Activated CD4-positive, alpha-beta T cell treated with anti-CD3 and anti-CD28 coated beads, Interleukin-2, amount 50 U/mL, for 24 hours (primary cell): Measurements from ENCODE around the gene KRTAP5-1.

Source experiments
- DNase-seq, 2 donors: peaks; one replicate each; pipeline ENCODE4 v3.0.0-alpha.2; 2020; ENCODE audit warnings: low read depth in 1 of 2, low spot score in 1 of 2

The KRTAP5-1 gene

DNA sequence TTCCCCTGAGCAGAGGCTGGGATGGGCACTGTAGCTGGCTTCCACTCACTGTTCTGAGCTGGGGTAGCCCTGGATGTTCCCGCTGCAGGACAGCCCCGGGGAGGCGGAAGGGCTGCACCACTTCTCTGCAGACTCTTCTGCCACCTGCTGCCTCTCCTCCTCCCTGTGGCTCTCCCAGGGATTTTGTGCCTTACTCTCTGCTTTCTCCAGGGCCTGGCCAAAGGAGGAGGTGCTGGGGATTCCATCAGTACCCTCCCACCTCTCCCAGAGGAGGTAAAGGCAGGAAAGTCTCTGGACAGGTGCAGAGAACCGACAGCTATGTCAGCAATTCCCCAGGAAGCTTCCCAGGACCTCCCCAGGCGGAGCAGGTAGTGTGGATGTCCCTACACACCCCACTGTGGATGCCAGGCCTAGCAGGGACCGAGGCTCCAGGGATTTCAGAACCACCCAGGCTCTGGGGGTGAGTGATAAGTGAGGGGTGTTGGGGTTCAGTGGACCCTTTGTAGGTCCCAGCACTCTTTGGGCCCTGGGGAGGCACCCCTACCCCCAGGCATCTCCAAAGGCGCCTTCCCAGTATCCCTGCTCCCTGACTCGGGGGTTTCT is 24.3 kb downstream of the KRTAP5-1 start:
- DNase-seq, result no peak

DNA sequence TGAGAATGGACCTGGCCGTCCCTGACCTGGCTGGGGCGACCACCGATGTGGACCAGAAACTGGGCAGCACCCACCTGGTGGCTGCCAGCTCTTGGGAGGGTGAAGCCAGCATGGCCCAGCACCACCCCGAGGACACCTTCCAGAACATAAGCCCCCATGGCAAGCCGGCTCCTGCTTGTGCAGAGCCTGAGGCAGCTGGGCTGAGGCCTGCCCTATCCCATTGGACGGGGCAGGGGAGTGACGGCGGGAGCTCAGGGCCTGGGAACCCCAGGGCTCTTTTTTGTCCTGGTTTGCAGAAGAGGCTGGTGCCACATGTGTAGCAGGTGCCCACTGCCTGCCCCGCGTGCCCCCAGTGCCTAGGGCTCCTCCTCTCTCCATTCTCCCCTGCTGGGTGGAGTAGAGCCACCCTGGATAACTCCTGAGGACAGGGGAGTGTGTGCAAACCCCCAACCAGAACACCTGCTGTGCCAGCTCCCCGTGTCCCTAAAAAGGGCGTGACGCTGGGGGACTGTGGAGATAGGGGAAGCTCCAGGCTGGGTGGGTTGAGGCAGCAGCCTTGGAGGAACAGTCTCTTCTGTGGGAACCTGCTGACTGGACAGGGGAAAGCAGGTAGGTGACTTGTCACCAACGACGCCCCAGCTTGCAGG is 25.0 kb downstream of the KRTAP5-1 start:
- DNase-seq, result no peak

DNA sequence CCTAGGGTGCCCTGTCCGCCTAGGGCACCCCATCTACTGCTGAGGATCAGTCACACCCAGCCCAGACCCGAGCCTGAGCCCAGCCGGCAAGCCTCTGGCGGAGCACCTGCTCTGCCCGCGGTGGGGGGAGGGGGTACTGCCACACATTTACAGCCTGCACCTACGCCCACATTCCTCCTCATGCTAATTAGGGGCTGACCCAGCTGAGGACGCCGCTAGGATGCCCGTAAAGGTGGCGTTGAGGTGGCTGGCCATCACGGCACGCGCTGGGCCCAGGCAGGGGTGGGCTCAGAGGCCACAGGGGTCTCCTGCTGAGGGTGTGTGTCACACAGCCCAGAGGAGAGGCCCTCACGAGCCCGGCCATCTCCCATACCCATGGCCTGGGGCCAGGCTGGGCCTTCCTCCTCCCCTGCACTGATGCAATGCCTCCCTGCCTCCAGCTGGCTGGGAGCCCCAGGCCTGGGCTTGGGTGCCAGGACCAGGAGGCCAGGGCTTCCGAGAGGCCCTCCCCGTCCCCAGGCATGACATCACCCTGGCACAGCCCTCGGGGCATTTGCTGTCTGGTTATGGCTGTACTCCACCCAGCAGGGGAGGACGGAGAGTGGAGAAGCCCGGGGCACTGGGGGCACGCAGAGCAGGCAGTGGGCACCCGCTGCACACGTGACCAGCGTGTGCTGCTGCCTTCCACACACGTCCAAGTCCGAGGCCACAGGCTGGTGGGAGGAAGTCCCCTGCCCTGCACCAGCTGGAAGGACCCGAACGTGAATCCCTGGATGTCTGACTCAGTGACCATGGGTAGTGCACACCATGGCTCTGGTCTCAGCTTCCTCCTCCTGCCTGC is 25.8 kb downstream of the KRTAP5-1 start:
- no peak for DNase-seq

- DNase-seq, result no peak
Measured at GRCh38 chr11:1558775-1559110, 26.3 kb downstream of the KRTAP5-1 start.

- no peak for DNase-seq
Measured at GRCh38 chr11:1557904-1558774, 26.9 kb downstream of the KRTAP5-1 start.

GRCh38 chr11:1557051-1557884 is 27.8 kb downstream of the KRTAP5-1 start:
- DNase-seq, result no peak

GRCh38 chr11:1556278-1556902 is 28.7 kb downstream of the KRTAP5-1 start:
- no peak for DNase-seq

DNA sequence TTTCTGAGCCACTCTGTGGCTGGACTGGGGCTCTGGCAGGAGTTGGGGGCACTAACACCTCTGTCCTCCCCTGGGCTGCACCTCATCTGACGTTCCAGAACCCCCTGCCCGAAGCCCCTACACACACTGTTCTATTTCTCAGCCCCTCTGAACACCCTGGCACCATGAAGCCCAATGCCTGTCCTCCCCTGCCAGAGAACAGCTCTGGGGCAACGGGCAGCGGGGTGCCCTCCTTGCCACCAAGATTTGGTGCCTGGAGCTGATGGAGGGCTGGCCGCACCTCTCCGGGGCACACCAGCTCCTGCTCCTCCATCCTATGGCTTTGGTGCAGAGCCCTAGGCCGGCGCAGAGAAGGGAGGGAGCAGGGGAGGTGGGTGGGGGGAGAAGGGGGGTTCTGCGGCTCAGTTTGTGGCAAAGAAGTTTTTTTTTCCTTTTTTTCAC is 29.4 kb downstream of the KRTAP5-1 start:
- no peak for DNase-seq

GRCh38 chr11:1554981-1555712 is 29.9 kb downstream of the KRTAP5-1 start:
- no peak for DNase-seq

DNA sequence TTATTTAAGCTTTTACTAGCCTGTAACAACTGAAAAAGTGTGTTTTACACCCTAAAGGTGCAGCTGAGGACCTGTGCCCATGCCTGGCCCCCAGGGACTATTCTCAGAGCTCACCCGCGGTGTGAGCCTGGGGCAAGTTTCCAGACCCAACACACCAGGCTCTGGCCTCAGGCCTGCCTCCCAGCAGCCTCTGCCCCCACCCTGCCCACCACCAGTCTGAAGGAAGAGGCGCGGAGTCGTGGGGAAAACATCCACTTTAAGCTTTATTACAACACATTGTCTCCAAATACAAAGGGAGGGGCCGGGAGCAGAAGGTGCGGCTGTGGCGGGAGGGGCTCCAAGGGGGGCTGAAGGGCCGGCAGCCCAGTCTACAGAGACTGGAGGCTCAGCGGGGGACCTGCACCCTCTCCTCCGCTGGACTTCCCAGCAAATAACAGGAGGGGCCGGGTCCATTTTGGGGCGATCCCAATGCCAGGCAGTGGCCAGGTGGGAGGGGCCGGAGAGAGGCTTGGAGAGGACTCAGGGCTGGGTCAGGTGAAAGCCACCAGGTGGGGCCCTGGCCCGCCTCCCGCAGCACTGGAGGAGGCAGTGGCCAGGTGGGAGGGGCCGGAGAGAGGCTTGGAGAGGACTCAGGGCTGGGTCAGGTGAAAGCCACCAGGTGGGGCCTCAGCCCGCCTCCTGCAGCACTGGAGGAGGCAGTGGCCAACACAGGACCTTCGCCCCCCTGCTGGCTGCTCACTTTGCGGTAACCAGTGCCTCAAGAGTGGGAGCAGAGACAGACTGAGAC is 31.1 kb downstream of the KRTAP5-1 start:
- no peak for DNase-seq

- DNase-seq, result no peak
Measured at GRCh38 chr11:1549338-1550330, 35.4 kb downstream of the KRTAP5-1 start.

DNA sequence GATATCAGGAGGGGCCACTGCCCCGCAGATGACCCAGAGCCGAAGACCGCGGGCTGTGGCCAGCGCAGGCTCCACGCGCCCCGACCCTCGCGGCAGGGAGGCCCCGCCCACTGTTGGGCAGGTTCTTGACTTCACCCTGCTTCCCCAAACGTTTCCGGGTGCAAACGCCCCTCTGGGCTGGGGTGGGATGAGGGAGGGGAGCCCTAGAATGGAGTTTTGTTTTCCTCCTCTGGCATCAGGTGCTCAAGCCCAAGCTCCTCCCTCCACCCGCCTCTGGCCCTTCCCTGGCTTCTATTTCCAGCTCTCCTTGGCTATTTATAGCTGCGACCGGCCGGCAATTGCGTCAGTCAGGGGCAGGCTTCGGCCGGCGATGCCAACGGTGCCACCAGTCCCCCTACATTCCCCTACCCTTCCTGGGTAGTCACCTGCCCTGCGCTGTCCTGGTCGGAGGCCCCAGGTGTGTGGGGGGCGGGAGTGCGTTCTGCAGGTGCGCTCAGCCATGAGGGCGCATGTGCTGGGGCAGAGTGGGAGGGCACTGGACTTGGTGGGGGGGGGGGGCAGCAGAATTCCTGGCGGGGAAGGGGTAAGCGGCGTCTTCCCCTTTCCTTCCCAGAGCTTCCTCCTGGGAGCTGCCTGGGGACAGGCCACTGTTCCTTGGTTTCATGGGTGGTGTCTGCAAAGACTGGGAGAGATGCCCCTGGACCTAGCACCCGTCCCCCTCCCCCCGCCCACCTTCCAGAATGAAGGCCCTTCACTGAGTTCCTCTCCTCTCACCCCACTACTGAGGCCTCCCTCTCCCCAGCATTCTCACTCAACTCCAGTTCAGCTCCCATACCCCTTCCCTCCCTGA is 36.6 kb downstream of the KRTAP5-1 start:
- DNase-seq, result no peak

GRCh38 chr11:1547467-1548098 is 37.5 kb downstream of the KRTAP5-1 start:
- no peak for DNase-seq

DNA sequence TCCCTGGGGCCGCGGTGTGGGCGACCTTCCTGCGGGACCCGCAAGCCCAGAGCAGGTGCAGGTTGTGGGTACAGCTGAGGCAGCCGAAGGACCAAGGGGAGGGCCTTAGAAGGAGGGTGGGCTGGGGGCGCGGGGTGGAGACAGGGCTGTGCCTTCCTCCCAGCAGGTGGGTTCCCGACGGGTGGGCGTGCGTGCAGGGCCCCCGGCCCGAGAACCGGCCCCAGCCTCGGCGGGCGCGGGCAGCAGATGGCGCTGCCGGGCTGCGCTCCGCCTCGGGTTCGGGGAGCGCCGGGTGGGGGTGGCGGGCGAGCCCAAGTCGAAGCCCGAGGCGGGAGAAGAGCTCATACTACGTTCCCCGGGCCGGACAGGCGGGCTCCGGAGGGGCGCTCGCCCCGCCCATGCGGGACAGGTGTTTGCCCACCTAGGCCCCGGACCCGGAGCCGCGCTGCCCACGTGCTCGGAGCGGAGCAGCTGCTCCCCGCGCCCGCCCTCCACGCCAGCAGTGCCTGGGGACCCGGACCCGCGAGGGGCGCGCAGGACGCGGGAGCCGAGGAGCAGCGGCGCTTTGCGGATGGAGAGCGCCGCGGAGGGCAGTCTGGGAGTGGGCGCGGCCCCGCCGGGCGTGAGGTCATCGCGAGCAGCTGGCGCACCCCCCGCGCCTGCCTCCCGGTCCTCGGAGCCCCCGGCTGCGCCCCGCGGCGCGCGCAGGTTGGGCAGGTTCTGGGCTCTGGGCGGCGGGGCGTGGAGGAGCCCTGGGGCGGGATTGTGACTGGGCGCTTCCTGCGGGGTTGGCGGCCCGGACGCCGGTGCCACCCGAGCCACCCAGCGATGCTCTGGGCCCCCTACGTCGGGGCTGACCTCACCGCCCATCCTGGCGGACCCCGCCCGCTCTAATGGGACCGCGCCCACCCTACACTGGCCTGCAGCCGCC is 38.3 kb downstream of the KRTAP5-1 start:
- no peak for DNase-seq

- no peak for DNase-seq
Measured at GRCh38 chr11:1546077-1546535, 39.0 kb downstream of the KRTAP5-1 start.
